Smooth muscle cell (in vitro differentiated cells): ENCODE data around the gene PANX2. TPM values are rescaled to one million over a fixed set of nuclear protein-coding genes. Genes with fewer than 3 reads are reported as not detected.

Experiments
- DNase-seq: peaks from one replicate; lab custom pipeline; 2025; ENCODE audit not compliant: unreplicated experiment; lab: John Stamatoyannopoulos, UW
- H2AFZ ChIP-seq: fragments of 200-600 bp; sonication (generic); 2 replicates; pipeline ENCODE4 v1.6.0; 2016; ENCODE audit warnings: antibody characterized with exemption, low read depth, mild to moderate bottlenecking
- H3F3A ChIP-seq: fragments of 200-600 bp; sonication (generic); 2 replicates; pipeline ENCODE4 v1.6.0; 2017; ENCODE audit warnings: antibody characterized with exemption, low read depth
- H3K27ac ChIP-seq: fragments of 200-600 bp; sonication (generic); 2 replicates; pipeline ENCODE4 v1.5.1; 2016; ENCODE audit warnings: low read depth, mild to moderate bottlenecking
- H3K27me3 ChIP-seq: fragments of 200-600 bp; sonication (generic); 2 replicates; pipeline ENCODE4 v1.6.1; 2016; ENCODE audit warnings: low read depth, mild to moderate bottlenecking
- H3K36me3 ChIP-seq: fragments of 200-600 bp; sonication (generic); 2 replicates; pipeline ENCODE4 v1.5.1; 2016; ENCODE audit warnings: low read depth
- H3K4me1 ChIP-seq: fragments of 200-600 bp; sonication (generic); 2 replicates; pipeline ENCODE4 v1.5.1; 2016; ENCODE audit warnings: low read depth
- H3K4me2 ChIP-seq: fragments of 200-600 bp; sonication (generic); 2 replicates; pipeline ENCODE4 v1.6.0; 2016; ENCODE audit warnings: mild to moderate bottlenecking
- H3K4me3 ChIP-seq: fragments of 200-600 bp; sonication (generic); 2 replicates; pipeline ENCODE4 v1.5.1; 2016; ENCODE audit warnings: mild to moderate bottlenecking
- H3K79me2 ChIP-seq: fragments of 200-600 bp; sonication (generic); 2 replicates; pipeline ENCODE4 v1.6.0; 2016; ENCODE audit warnings: low read depth, mild to moderate bottlenecking
- H3K9ac ChIP-seq: fragments of 200-600 bp; sonication (generic); 2 replicates; pipeline ENCODE4 v1.6.0; 2016; ENCODE audit warnings: low read depth
- H3K9me3 ChIP-seq: fragments of 200-600 bp; sonication (generic); replicated peaks from 2 replicates; pipeline ENCODE4 v1.5.1; 2016; ENCODE audit warnings: low read depth
- H4K20me1 ChIP-seq: fragments of 200-600 bp; sonication (generic); 2 replicates; pipeline ENCODE4 v1.6.0; 2016; ENCODE audit warnings: low read depth
- CTCF ChIP-seq: fragments of 200-600 bp; sonication (generic); IDR thresholded peaks from 2 replicates; pipeline ENCODE4 v1.5.1; 2017; ENCODE audit warnings: borderline replicate concordance, mild to moderate bottlenecking, antibody characterized with exemption; ENCODE audit not compliant: insufficient read depth, poor library complexity, severe bottlenecking
- WGBS: methylation state at CpG from one replicate; pipeline ENCODE4 v1.1.7; 2016; ENCODE audit warnings: low lambda C conversion rate; 5-methylcytosine and 5-hydroxymethylcytosine counted together
- polyA plus RNA-seq: library from polyadenylated mRNA; unstranded; fragments of >200 nt; fragmentation: Nextera tagmentation; extraction: Ambion mirVana; gene quantifications from 2 replicates; pipeline ENCODE4 v1.2.1, GENCODE V29; 2016
- total RNA-seq: library from RNA; depleted of rRNA; stranded (reverse); fragments of >200 nt; gene quantifications from 2 replicates; pipeline ENCODE4 v1.2.3, GENCODE V29; 2014

PANX2 gene
- total and polyA plus RNA-seq, 2 experiments from 2014 or later, result 2.9 to 5.1 TPM

- 52% methylated on average over 10 of the region's 10 CpGs for WGBS
- Histone ChIP-seq H2AFZ (no peak overlapping the region), H3K27ac (no peak overlapping the region)
Observed at GRCh38 chr22:50206599-50206998, 36.1 kb downstream of the PANX2 start.

GRCh38 chr22:50207383-50208140 is 37.0 kb downstream of the PANX2 start:
- H3F3A ChIP-seq, result peaks cover 4% of the 10 kb centered on the region

More at GRCh38 chr22:50206599-50206998, 36.1 kb downstream of the PANX2 start:
- peaks cover 4% of the 10 kb centered on the region for H3F3A ChIP-seq
- no peaks in the 10 kb centered on the region for H3K27me3 ChIP-seq
- H3K4me2 ChIP-seq, result no peak overlapping the region
- DNase-seq, result no peak
- no peaks in the 10 kb centered on the region for H3K36me3 ChIP-seq
- TF ChIP-seq CTCF, result peak; percentile 46
- peaks cover 99% of the 10 kb centered on the region for H4K20me1 ChIP-seq
- no peak overlapping the region for H3K4me3 ChIP-seq
- H3K79me2 ChIP-seq, result peaks cover 39% of the 10 kb centered on the region
- H3K9me3 ChIP-seq, result no peaks in the 10 kb centered on the region
- H3K4me1 ChIP-seq, result peaks cover 8% of the 10 kb centered on the region
- no peak overlapping the region for H3K9ac ChIP-seq

GRCh38 chr22:50208430-50208938 is 38.0 kb downstream of the PANX2 start:
- DNase-seq, result no peak
- Histone ChIP-seq H3F3A (peaks cover 4% of the 10 kb centered on the region), H3K4me3 (no peak overlapping the region), H4K20me1 (peaks cover 100% of the 10 kb centered on the region), H3K9me3 (no peaks in the 10 kb centered on the region), H3K4me1 (no peaks in the 10 kb centered on the region), H3K9ac (no peak overlapping the region), H2AFZ (no peak overlapping the region), H3K36me3 (no peaks in the 10 kb centered on the region), H3K79me2 (peaks cover 38% of the 10 kb centered on the region), H3K4me2 (no peak overlapping the region), H3K27ac (no peak overlapping the region), H3K27me3 (no peaks in the 10 kb centered on the region)
- WGBS, result 98% methylated on average over 22 of the region's 22 CpGs
- TF ChIP-seq CTCF, result no peak

More at GRCh38 chr22:50207383-50208140, 37.0 kb downstream of the PANX2 start:
- DNase-seq, result no peak
- H3K4me3 ChIP-seq, result no peak overlapping the region
- H3K9me3 ChIP-seq, result no peaks in the 10 kb centered on the region
- H4K20me1 ChIP-seq, result peaks cover 99% of the 10 kb centered on the region
- no peaks in the 10 kb centered on the region for H3K36me3 ChIP-seq
- H3K9ac ChIP-seq, result no peak overlapping the region
- H3K4me2 ChIP-seq, result no peak overlapping the region
- no peaks in the 10 kb centered on the region for H3K27me3 ChIP-seq
- no peak for TF ChIP-seq CTCF
- H2AFZ ChIP-seq, result no peak overlapping the region
- no peaks in the 10 kb centered on the region for H3K4me1 ChIP-seq
- H3K27ac ChIP-seq, result no peak overlapping the region
- H3K79me2 ChIP-seq, result peaks cover 38% of the 10 kb centered on the region
- 88% methylated on average over 23 of the region's 23 CpGs for WGBS
